ENCODE data around the gene LTBP1. TPM values are rescaled to one million over a fixed set of nuclear protein-coding genes. Genes with fewer than 3 reads are reported as not detected.
A peak's percentile ranks its signal among the peaks of the same experiment; 100 is the strongest.

LTBP1 gene
- polyA plus RNA-seq, 1 experiment: 124 TPM

DNA sequence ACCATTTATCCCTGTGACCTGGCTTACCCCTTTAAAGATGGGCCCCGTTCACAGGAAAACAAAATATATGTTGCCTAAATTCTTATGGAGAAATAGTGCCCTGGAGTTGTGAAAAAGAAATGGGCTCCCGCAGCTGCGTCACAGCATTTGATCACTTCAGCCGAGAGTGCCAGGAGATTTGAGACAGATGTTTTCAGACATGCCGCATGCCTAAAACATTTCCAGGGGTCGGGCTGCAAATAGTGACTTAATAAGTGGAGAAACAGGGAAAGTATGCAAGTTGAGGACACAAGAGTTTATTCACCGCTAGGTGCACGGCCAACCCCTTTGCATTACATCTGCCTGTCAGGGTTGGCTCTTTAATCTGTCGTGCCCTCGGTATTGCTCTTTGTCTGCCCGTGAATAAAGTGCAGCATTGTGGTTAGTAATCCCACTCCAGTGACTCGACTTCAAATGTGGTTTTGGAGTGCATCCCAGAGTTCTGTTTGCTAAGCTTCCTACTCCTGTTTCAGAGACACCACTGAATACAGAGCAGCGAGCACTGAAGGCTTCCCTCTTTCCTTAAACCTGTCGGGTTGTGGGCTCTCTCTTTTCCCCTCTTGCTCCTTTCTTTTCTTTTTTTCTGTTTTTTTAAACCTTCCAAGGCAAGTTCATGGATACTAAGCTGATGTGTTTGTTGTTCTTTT, 187.5 kb downstream of the LTBP1 start:
- POLR2A ChIA-PET: no interaction called here
- DNase-seq (ENCODE audit: low read depth): peak; percentile 92
- peak; percentile 33; the same call in 1 of the 2 replicates for TF ChIP-seq CTCF (IDR thresholded peaks at IDR 0.05; ENCODE audit: insufficient read depth, low read depth, low read length)
- H3K4me3 ChIP-seq (ENCODE audit: low read depth, low read length): peak overlapping the region; percentile 47
- CTCF ChIA-PET: interaction anchor here (0.7 to 1.8 kb wide), 5 partner anchors 14 to 272 kb away, joined by 3 to 7 read pairs (median 3); no protein-coding TSS in a partner anchor
- no peaks in the 10 kb centered on the region for H3K36me3 ChIP-seq (ENCODE audit: control insufficient read depth, insufficient read depth, low read length)
- no peaks in the 10 kb centered on the region for H3K27me3 ChIP-seq (ENCODE audit: control insufficient read depth, insufficient read depth, low read length)

- ChIA-PET POLR2A (no interaction called here), CTCF (interaction anchor here (0.7 kb wide), 2 partner anchors 52 to 272 kb away, joined by 3 read pairs; no protein-coding TSS in a partner anchor)
- no peak for TF ChIP-seq CTCF (IDR thresholded peaks at IDR 0.05; ENCODE audit: insufficient read depth, low read depth, low read length)
- Histone ChIP-seq H3K4me3 (ENCODE audit: low read depth, low read length) (peak overlapping the region; percentile 47), H3K27me3 (ENCODE audit: control insufficient read depth, insufficient read depth, low read length) (no peaks in the 10 kb centered on the region), H3K36me3 (ENCODE audit: control insufficient read depth, insufficient read depth, low read length) (no peaks in the 10 kb centered on the region)
- no peak for DNase-seq (ENCODE audit: low read depth)
These were observed 188.2 kb downstream of the LTBP1 start for GRCh38 chr2:33134791-33135560.

DNA sequence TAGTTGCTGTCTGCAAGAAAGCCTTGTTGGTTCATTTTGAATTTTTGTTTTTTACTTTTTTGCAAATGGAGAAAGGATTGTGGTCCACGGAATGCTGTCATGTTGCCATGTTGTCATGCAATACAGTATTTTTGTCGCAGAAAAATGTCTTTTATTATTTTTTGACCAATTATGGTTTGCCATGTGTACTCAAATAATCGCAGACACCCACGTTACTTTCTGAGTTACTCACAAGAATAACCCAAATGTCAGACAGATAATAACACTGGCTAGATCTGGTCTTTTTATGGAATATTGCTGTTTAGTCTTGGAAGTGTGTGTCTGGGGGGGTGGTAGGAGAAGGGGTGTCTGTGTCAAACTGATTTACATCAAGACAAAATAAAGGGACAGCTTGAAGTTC, 188.9 kb downstream of the LTBP1 start:
- ChIA-PET POLR2A (no interaction called here), CTCF (no interaction called here)
- TF ChIP-seq CTCF (IDR thresholded peaks at IDR 0.05; ENCODE audit: insufficient read depth, low read depth, low read length): no peak
- DNase-seq (ENCODE audit: low read depth): no peak
- Histone ChIP-seq H3K27me3 (ENCODE audit: control insufficient read depth, insufficient read depth, low read length) (no peaks in the 10 kb centered on the region), H3K4me3 (ENCODE audit: low read depth, low read length) (peak overlapping the region; percentile 47), H3K36me3 (ENCODE audit: control insufficient read depth, insufficient read depth, low read length) (no peaks in the 10 kb centered on the region)

GRCh38 chr2:33136056-33136455, 189.3 kb downstream of the LTBP1 start:
- TF ChIP-seq CTCF (IDR thresholded peaks at IDR 0.05; ENCODE audit: insufficient read depth, low read depth, low read length): no peak
- ChIA-PET CTCF (no interaction called here), POLR2A (no interaction called here)
- Histone ChIP-seq H3K27me3 (ENCODE audit: control insufficient read depth, insufficient read depth, low read length) (no peaks in the 10 kb centered on the region), H3K36me3 (ENCODE audit: control insufficient read depth, insufficient read depth, low read length) (no peaks in the 10 kb centered on the region), H3K4me3 (ENCODE audit: low read depth, low read length) (peak overlapping the region; percentile 47)
- no peak for DNase-seq (ENCODE audit: low read depth)

- H3K27me3 ChIP-seq (ENCODE audit: control insufficient read depth, insufficient read depth, low read length): no peaks in the 10 kb centered on the region
- TF ChIP-seq CTCF (IDR thresholded peaks at IDR 0.05; ENCODE audit: insufficient read depth, low read depth, low read length): no peak
- DNase-seq (ENCODE audit: low read depth): no peak
- no peaks in the 10 kb centered on the region for H3K36me3 ChIP-seq (ENCODE audit: control insufficient read depth, insufficient read depth, low read length)
- CTCF ChIA-PET: interaction anchor here (1.1 to 1.5 kb wide), 2 partner anchors 14 to 25 kb away, joined by 3 read pairs; no protein-coding TSS in a partner anchor
- POLR2A ChIA-PET: no interaction called here
- H3K4me3 ChIP-seq (ENCODE audit: low read depth, low read length): no peak overlapping the region
These were observed 189.8 kb downstream of the LTBP1 start for GRCh38 chr2:33136566-33136965.

Data from BJ (cell line).